Endometrial microvascular endothelial cells (primary cell): ENCODE measurements around the gene PRDM16. TPM values are rescaled to one million over a fixed set of nuclear protein-coding genes. Genes with fewer than 3 reads are reported as not detected.

Experiments used
- in situ Hi-C: cut with HindIII; loops from 2 replicates; pipeline ENCODE4 v1.10.0; 2017; ENCODE audit warnings: low sequenced_read_pairs, low pct_unique_long_range_greater_than_20kb; ENCODE audit errors: inconsistent ontology term
- total RNA-seq: library from RNA; depleted of rRNA; stranded (reverse); fragments of >200 nt; gene quantifications from one replicate; pipeline ENCODE4 v1.2.3, GENCODE V29; 2015; ENCODE audit errors: inconsistent ontology term

Gene PRDM16
- total RNA-seq, 1 donor from 2014 or later, result not detected

- in situ Hi-C loops, result no loop called here
These were observed 313.5 kb downstream of the PRDM16 start for GRCh38 chr1:3382326-3383057.

- in situ Hi-C loops, result no loop called here
These were observed 314.7 kb downstream of the PRDM16 start for GRCh38 chr1:3383679-3384078.

- in situ Hi-C loops, result no loop called here
These were observed 315.4 kb downstream of the PRDM16 start for GRCh38 chr1:3384407-3384806.

- in situ Hi-C loops, result no loop called here
These were observed 317.4 kb downstream of the PRDM16 start for GRCh38 chr1:3386205-3387002.

GRCh38 chr1:3387401-3387800 is 318.4 kb downstream of the PRDM16 start:
- in situ Hi-C loops, result no loop called here

GRCh38 chr1:3389093-3389833 is 320.3 kb downstream of the PRDM16 start:
- in situ Hi-C loops, result no loop called here

- in situ Hi-C loops, result no loop called here
These were observed 321.3 kb downstream of the PRDM16 start for GRCh38 chr1:3390291-3390690.

- in situ Hi-C loops, result no loop called here
These were observed 322.7 kb downstream of the PRDM16 start for GRCh38 chr1:3391711-3392110.

GRCh38 chr1:3393024-3393986 is 324.3 kb downstream of the PRDM16 start:
- in situ Hi-C loops, result no loop called here

- in situ Hi-C loops, result no loop called here
These were observed 325.3 kb downstream of the PRDM16 start for GRCh38 chr1:3393987-3394920.

- in situ Hi-C loops, result no loop called here
These were observed 327.4 kb downstream of the PRDM16 start for GRCh38 chr1:3396411-3396810.

GRCh38 chr1:3397311-3397710 is 328.3 kb downstream of the PRDM16 start:
- in situ Hi-C loops, result no loop called here

GRCh38 chr1:3398396-3399140 is 329.6 kb downstream of the PRDM16 start:
- in situ Hi-C loops, result no loop called here

GRCh38 chr1:3399732-3400131 is 330.7 kb downstream of the PRDM16 start:
- in situ Hi-C loops, result no loop called here

GRCh38 chr1:3401585-3402257 is 332.7 kb downstream of the PRDM16 start:
- in situ Hi-C loops, result no loop called here

GRCh38 chr1:3402258-3403010 is 333.4 kb downstream of the PRDM16 start:
- in situ Hi-C loops, result no loop called here
